Measurements from ENCODE around the gene OPALIN. TPM values are rescaled to one million over a fixed set of nuclear protein-coding genes. Genes with fewer than 3 reads are reported as not detected.

The OPALIN gene
- total RNA-seq, 5 donors from 2014 or later (not counting 1 experiment from before 2014, with no cell fraction given), result not detected

GRCh38 chr10:96339383-96339782, 19.4 kb downstream of the OPALIN start:
- Histone ChIP-seq H3K27ac (ENCODE audit: low read length) (no peak overlapping the region), H3K9me3 (no peaks in the 10 kb centered on the region), H3K4me1 (ENCODE audit: control insufficient read depth in 1 of 2, extremely low read depth in 1 of 2, insufficient read depth in 2 of 2, low read length in 2 of 2) (no peaks in the 10 kb centered on the region), H3K36me3 (ENCODE audit: control insufficient read depth in 2 of 2, extremely low read depth in 1 of 2, insufficient read depth in 1 of 2, low read length in 1 of 2) (no peaks in the 10 kb centered on the region), H3K4me3 (ENCODE audit: control insufficient read depth in 1 of 2, extremely low read depth in 1 of 2, low read length in 1 of 2) (no peak overlapping the region), H3K27me3 (replicated peaks in 1 of 2; ENCODE audit: control insufficient read depth in 2 of 2, extremely low read depth in 1 of 2, insufficient read depth in 2 of 2, low read length in 1 of 2) (peaks cover 0 to 3% of the 10 kb centered on the region in 2 experiments)
- DNase-seq, result no peak
- WGBS (ENCODE audit: insufficient coverage), result no CpG with 5 or more reads among the region's 4 CpGs
- peaks cover 7 to 11% (median 10%) of the 10 kb centered on the region in 3 donors for H3K4me1 Mint-ChIP-seq
- CTCF ChIA-PET, result interaction anchor here (0.6 to 2.7 kb wide), 25 partner anchors 9 to 1745 kb away, joined by 3 to 15 read pairs (median 5); partner anchors contain the start of gene TCTN3 (in 1 of the 2)
- H3K4me3 Mint-ChIP-seq, result no peak overlapping the region
- no peak overlapping the region for H3K27ac Mint-ChIP-seq
- no peaks in the 10 kb centered on the region for H3K9me3 Mint-ChIP-seq
- H3K27me3 Mint-ChIP-seq, result peaks cover 5 to 16% of the 10 kb centered on the region in 2 donors
- POLR2A ChIA-PET, result interaction anchor here in 1 of 2 donors (0.6 kb wide), 3 partner anchors 11 to 243 kb away, joined by 7 to 8 read pairs (median 7); no protein-coding TSS in a partner anchor
- no peak for ATAC-seq (replicated peaks in 1 of 4)
- no peaks in the 10 kb centered on the region for H3K36me3 Mint-ChIP-seq

- H3K9me3 Mint-ChIP-seq, result no peaks in the 10 kb centered on the region
- H3K9me3 ChIP-seq, result no peaks in the 10 kb centered on the region
- no peaks in the 10 kb centered on the region for H3K36me3 Mint-ChIP-seq
Observed at GRCh38 chr10:96338279-96338925, 20.4 kb downstream of the OPALIN start.

GRCh38 chr10:96337106-96337505, 21.7 kb downstream of the OPALIN start:
- ChIA-PET POLR2A (interaction anchor here in 1 of 2 donors (0.6 kb wide), 1 partner anchor 431 kb away, joined by 5 read pairs; no protein-coding TSS in a partner anchor), CTCF (interaction anchor here (0.7 to 1.9 kb wide), 6 partner anchors 103 to 643 kb away, joined by 3 to 5 read pairs (median 4); partner anchors contain the start of gene TCTN3 (in 1 of the 2))
- H3K4me1 Mint-ChIP-seq, result peaks cover 28 to 30% (median 29%) of the 10 kb centered on the region in 3 donors
- H3K9me3 ChIP-seq, result no peaks in the 10 kb centered on the region
- no peak overlapping the region for H3K27ac Mint-ChIP-seq
- no peak for DNase-seq
- ATAC-seq (replicated peaks in 1 of 4), result no peak
- H3K27ac ChIP-seq (ENCODE audit: low read length), result no peak overlapping the region
- peaks cover 0 to 4% of the 10 kb centered on the region in 2 experiments for H3K27me3 ChIP-seq (replicated peaks in 1 of 2; ENCODE audit: control insufficient read depth in 2 of 2, extremely low read depth in 1 of 2, insufficient read depth in 2 of 2, low read length in 1 of 2)
- WGBS (ENCODE audit: insufficient coverage), result 100% methylated on average over 1 of the region's 2 CpGs
- H3K36me3 Mint-ChIP-seq, result no peaks in the 10 kb centered on the region
- peaks cover 9 to 15% of the 10 kb centered on the region in 2 donors for H3K27me3 Mint-ChIP-seq
- no peaks in the 10 kb centered on the region for H3K36me3 ChIP-seq (ENCODE audit: control insufficient read depth in 2 of 2, extremely low read depth in 1 of 2, insufficient read depth in 1 of 2, low read length in 1 of 2)
- H3K4me3 Mint-ChIP-seq, result no peak overlapping the region
- H3K9me3 Mint-ChIP-seq, result no peaks in the 10 kb centered on the region
- H3K4me3 ChIP-seq (ENCODE audit: control insufficient read depth in 1 of 2, extremely low read depth in 1 of 2, low read length in 1 of 2), result no peak overlapping the region
- peaks cover 6% of the 10 kb centered on the region in 2 experiments for H3K4me1 ChIP-seq (ENCODE audit: control insufficient read depth in 1 of 2, extremely low read depth in 1 of 2, insufficient read depth in 2 of 2, low read length in 2 of 2)

More at GRCh38 chr10:96338279-96338925, 20.4 kb downstream of the OPALIN start:
- no peak overlapping the region for H3K4me3 Mint-ChIP-seq
- no peak overlapping the region for H3K27ac Mint-ChIP-seq
- peaks cover 9 to 16% of the 10 kb centered on the region in 2 donors for H3K27me3 Mint-ChIP-seq
- Histone ChIP-seq H3K4me1 (ENCODE audit: control insufficient read depth in 1 of 2, extremely low read depth in 1 of 2, insufficient read depth in 2 of 2, low read length in 2 of 2) (peaks cover 0 to 3% of the 10 kb centered on the region in 2 experiments), H3K27ac (ENCODE audit: low read length) (no peak overlapping the region), H3K27me3 (replicated peaks in 1 of 2; ENCODE audit: control insufficient read depth in 2 of 2, extremely low read depth in 1 of 2, insufficient read depth in 2 of 2, low read length in 1 of 2) (no peaks in the 10 kb centered on the region), H3K4me3 (ENCODE audit: control insufficient read depth in 1 of 2, extremely low read depth in 1 of 2, low read length in 1 of 2) (no peak overlapping the region), H3K36me3 (ENCODE audit: control insufficient read depth in 2 of 2, extremely low read depth in 1 of 2, insufficient read depth in 1 of 2, low read length in 1 of 2) (no peaks in the 10 kb centered on the region)
- ChIA-PET POLR2A (interaction anchor here in 1 of 2 donors (1.1 kb wide), 1 partner anchor 104 kb away, joined by 5 read pairs; no protein-coding TSS in a partner anchor), CTCF (interaction anchor here (0.6 to 1.6 kb wide), 7 partner anchors 20 to 645 kb away, joined by 3 to 5 read pairs (median 3); partner anchors contain the start of gene TCTN3 (in 1 of the 2))
- no CpG with 5 or more reads among the region's 5 CpGs for WGBS (ENCODE audit: insufficient coverage)
- H3K4me1 Mint-ChIP-seq, result peaks cover 15 to 18% (median 16%) of the 10 kb centered on the region in 3 donors
- ATAC-seq (replicated peaks in 1 of 4) (no peak), DNase-seq (no peak)

GRCh38 chr10:96334616-96335526, 23.9 kb downstream of the OPALIN start:
- Mint-ChIP-seq H3K4me1 (peaks cover 27 to 30% (median 28%) of the 10 kb centered on the region in 3 donors), H3K9me3 (no peaks in the 10 kb centered on the region), H3K27me3 (peaks cover 13 to 17% of the 10 kb centered on the region in 2 donors), H3K27ac (no peak overlapping the region), H3K36me3 (no peaks in the 10 kb centered on the region), H3K4me3 (no peak overlapping the region)
- ChIA-PET CTCF (interaction anchor here (0.8 to 1.7 kb wide), 6 partner anchors 10 to 641 kb away, joined by 3 to 6 read pairs (median 4); partner anchors contain the start of gene TCTN3 (in 1 of the 2)), POLR2A (no interaction called here)
- peak in 1 of 35 experiments; percentile 37 for DNase-seq
- Histone ChIP-seq H3K4me1 (ENCODE audit: control insufficient read depth in 1 of 2, extremely low read depth in 1 of 2, insufficient read depth in 2 of 2, low read length in 2 of 2) (peaks cover 6% of the 10 kb centered on the region in 2 experiments), H3K4me3 (ENCODE audit: control insufficient read depth in 1 of 2, extremely low read depth in 1 of 2, low read length in 1 of 2) (no peak overlapping the region), H3K27ac (ENCODE audit: low read length) (no peak overlapping the region), H3K36me3 (ENCODE audit: control insufficient read depth in 2 of 2, extremely low read depth in 1 of 2, insufficient read depth in 1 of 2, low read length in 1 of 2) (no peaks in the 10 kb centered on the region), H3K27me3 (replicated peaks in 1 of 2; ENCODE audit: control insufficient read depth in 2 of 2, extremely low read depth in 1 of 2, insufficient read depth in 2 of 2, low read length in 1 of 2) (peaks cover 0 to 4% of the 10 kb centered on the region in 2 experiments), H3K9me3 (no peaks in the 10 kb centered on the region)
- ATAC-seq (replicated peaks in 1 of 4), result no peak
- 50% methylated on average over 2 of the region's 5 CpGs for WGBS (ENCODE audit: insufficient coverage)

GRCh38 chr10:96333101-96333500, 25.7 kb downstream of the OPALIN start:
- no peak overlapping the region for H3K27ac Mint-ChIP-seq
- WGBS (ENCODE audit: insufficient coverage), result no CpG with 5 or more reads among the region's 1 CpG
- CTCF ChIA-PET, result no interaction called here
- Histone ChIP-seq H3K4me1 (ENCODE audit: control insufficient read depth in 1 of 2, extremely low read depth in 1 of 2, insufficient read depth in 2 of 2, low read length in 2 of 2) (peaks cover 6% of the 10 kb centered on the region in 2 experiments), H3K27ac (ENCODE audit: low read length) (no peak overlapping the region), H3K36me3 (ENCODE audit: control insufficient read depth in 2 of 2, extremely low read depth in 1 of 2, insufficient read depth in 1 of 2, low read length in 1 of 2) (no peaks in the 10 kb centered on the region), H3K27me3 (replicated peaks in 1 of 2; ENCODE audit: control insufficient read depth in 2 of 2, extremely low read depth in 1 of 2, insufficient read depth in 2 of 2, low read length in 1 of 2) (peaks cover 0 to 6% of the 10 kb centered on the region in 2 experiments), H3K9me3 (no peaks in the 10 kb centered on the region), H3K4me3 (ENCODE audit: control insufficient read depth in 1 of 2, extremely low read depth in 1 of 2, low read length in 1 of 2) (no peak overlapping the region)
- ATAC-seq (replicated peaks in 1 of 4) (peak in 3 of 4 experiments; percentile 53 to 83 (median 74)), DNase-seq (peak in 1 of 35 experiments; percentile 32)
- POLR2A ChIA-PET, result no interaction called here
- H3K4me1 Mint-ChIP-seq, result peaks cover 27 to 30% (median 28%) of the 10 kb centered on the region in 3 donors
- H3K27me3 Mint-ChIP-seq, result peaks cover 13 to 17% of the 10 kb centered on the region in 2 donors
- H3K4me3 Mint-ChIP-seq, result peak overlapping the region in 1 of 3 donors; percentile 49
- no peaks in the 10 kb centered on the region for H3K9me3 Mint-ChIP-seq
- no peaks in the 10 kb centered on the region for H3K36me3 Mint-ChIP-seq

GRCh38 chr10:96327462-96327861, 31.3 kb downstream of the OPALIN start:
- no peaks in the 10 kb centered on the region for H3K9me3 Mint-ChIP-seq
- H3K4me1 ChIP-seq (ENCODE audit: control insufficient read depth in 1 of 2, extremely low read depth in 1 of 2, insufficient read depth in 2 of 2, low read length in 2 of 2), result peaks cover 0 to 3% of the 10 kb centered on the region in 2 experiments
- peaks cover 8 to 12% of the 10 kb centered on the region in 2 donors for H3K27me3 Mint-ChIP-seq
- no peak overlapping the region for H3K27ac Mint-ChIP-seq
- CTCF ChIA-PET, result no interaction called here
- no peak overlapping the region for H3K27ac ChIP-seq (ENCODE audit: low read length)
- H3K36me3 ChIP-seq (ENCODE audit: control insufficient read depth in 2 of 2, extremely low read depth in 1 of 2, insufficient read depth in 1 of 2, low read length in 1 of 2), result no peaks in the 10 kb centered on the region
- H3K4me1 Mint-ChIP-seq, result peaks cover 3 to 5% (median 4%) of the 10 kb centered on the region in 3 donors
- peaks cover 3% of the 10 kb centered on the region for H3K36me3 Mint-ChIP-seq
- H3K4me3 ChIP-seq (ENCODE audit: control insufficient read depth in 1 of 2, extremely low read depth in 1 of 2, low read length in 1 of 2), result no peak overlapping the region
- H3K4me3 Mint-ChIP-seq, result no peak overlapping the region
- 89% methylated on average over 7 of the region's 7 CpGs for WGBS (ENCODE audit: insufficient coverage)
- ATAC-seq (replicated peaks in 1 of 4) (no peak), DNase-seq (no peak)
- peaks cover 0 to 10% of the 10 kb centered on the region in 2 experiments for H3K27me3 ChIP-seq (replicated peaks in 1 of 2; ENCODE audit: control insufficient read depth in 2 of 2, extremely low read depth in 1 of 2, insufficient read depth in 2 of 2, low read length in 1 of 2)
- no peaks in the 10 kb centered on the region for H3K9me3 ChIP-seq
- POLR2A ChIA-PET, result no interaction called here
